Fibroblast of mammary gland (primary cell): ENCODE results near the gene MSL2.
A peak's percentile ranks its signal among the peaks of the same experiment; 100 is the strongest.

Source experiments
- DNase-seq: peaks from one replicate; pipeline ENCODE4 v3.0.0-alpha.2; 2010; ENCODE audit warnings: low read depth
- H3K4me3 ChIP-seq: 2 replicates; pipeline ENCODE4 v1.5.1; 2011; ENCODE audit warnings: low read depth, mild to moderate bottlenecking, low read length, moderate library complexity; ENCODE audit not compliant: control insufficient read depth
- TF ChIP-seq, protein P1 (sequence below): conservative IDR thresholded peaks from 2 replicates; pipeline ENCODE4 v1.5.1; 2011; ENCODE audit warnings: low read depth, low read length, inconsistent platforms; ENCODE audit not compliant: control insufficient read depth, insufficient read depth

Gene MSL2

GRCh38 chr3:136196064-136196400 is at the start of gene MSL2:
Gene MSL2 (minus strand): TSS chr3:136196335. CDS start chr3:136195113, 1,222 bp downstream.
- H3K4me3 ChIP-seq: peak within 1 kb of the TSS; percentile 90
- no peak for DNase-seq
- TF ChIP-seq, protein P1, sequence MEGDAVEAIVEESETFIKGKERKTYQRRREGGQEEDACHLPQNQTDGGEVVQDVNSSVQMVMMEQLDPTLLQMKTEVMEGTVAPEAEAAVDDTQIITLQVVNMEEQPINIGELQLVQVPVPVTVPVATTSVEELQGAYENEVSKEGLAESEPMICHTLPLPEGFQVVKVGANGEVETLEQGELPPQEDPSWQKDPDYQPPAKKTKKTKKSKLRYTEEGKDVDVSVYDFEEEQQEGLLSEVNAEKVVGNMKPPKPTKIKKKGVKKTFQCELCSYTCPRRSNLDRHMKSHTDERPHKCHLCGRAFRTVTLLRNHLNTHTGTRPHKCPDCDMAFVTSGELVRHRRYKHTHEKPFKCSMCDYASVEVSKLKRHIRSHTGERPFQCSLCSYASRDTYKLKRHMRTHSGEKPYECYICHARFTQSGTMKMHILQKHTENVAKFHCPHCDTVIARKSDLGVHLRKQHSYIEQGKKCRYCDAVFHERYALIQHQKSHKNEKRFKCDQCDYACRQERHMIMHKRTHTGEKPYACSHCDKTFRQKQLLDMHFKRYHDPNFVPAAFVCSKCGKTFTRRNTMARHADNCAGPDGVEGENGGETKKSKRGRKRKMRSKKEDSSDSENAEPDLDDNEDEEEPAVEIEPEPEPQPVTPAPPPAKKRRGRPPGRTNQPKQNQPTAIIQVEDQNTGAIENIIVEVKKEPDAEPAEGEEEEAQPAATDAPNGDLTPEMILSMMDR: no peak

DNA sequence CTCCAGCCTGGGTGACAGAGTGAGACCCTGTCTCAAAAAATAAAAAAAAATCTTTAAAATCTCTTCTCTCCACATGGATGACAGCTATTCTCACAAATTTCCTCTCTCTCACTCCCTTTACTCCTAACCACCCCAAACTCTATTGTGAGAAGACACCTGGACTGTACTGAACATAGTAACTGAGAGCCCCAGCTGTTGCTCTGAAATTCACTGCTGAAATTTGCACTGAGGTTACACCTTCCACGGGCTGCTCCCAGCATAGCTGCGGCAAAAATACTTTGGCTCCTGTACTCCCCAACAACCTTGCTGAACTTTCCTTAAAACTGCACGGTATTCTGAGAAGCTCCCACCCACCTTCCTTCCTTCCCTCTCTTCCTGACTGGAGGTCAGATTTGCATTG is 49.6 kb upstream of the MSL2 start:
- no peak overlapping the region for H3K4me3 ChIP-seq
- TF ChIP-seq, protein P1: no peak
- DNase-seq: no peak

DNA sequence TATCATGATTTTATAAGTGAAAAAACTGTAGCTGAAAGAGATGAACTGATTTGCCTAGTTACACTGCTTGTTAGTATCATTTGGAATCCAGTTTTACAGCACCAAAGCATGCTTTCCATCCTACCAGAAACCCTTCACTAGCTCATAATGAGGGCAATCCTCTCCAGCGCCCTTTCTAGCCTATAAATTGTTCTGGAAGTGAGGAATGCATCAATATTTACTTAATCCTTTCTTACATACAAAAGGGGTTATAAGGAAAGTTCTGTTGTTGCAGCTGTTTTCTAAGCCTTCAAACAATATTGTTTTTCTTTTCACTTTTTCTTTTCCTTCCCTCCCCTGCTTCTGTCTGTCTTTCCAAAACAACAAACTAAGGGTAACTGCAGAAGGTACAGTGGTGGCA is 43.0 kb upstream of the MSL2 start:
- H3K4me3 ChIP-seq: no peak overlapping the region
- TF ChIP-seq, protein P1: no peak
- no peak for DNase-seq

DNA sequence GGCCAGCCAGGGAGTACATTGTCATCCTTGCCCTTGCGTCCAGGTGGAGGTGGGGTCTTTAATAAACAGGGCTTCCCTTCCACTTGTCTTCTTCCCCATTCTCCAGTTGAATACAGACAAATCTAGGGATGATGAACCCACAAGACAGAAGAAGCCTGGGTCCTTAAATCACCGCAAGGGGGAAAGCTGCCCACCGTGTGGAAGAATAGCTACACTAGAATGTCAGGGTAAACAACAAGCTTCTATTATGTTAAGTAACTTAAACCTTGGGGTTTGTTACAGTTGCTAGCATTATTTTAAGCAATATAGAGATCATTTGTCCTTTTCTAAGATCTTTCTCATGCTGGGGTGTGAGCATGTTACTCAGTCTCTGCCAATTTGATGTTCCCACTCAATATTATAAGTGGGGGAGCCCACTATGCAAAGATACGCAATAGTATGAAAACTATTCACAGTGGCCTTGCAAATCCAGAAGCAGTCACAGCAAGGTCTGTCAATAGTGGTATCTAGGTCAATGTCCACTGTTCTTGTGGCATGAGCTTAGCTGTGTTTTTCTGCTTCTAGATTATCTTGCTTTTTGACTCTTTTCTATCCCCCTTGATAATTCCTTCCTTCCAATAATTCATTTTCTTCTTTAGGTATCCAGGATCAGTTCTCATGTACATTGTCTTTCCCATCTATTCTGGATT is 42.0 kb upstream of the MSL2 start:
- no peak overlapping the region for H3K4me3 ChIP-seq
- no peak for DNase-seq
- TF ChIP-seq, protein P1: no peak

DNA sequence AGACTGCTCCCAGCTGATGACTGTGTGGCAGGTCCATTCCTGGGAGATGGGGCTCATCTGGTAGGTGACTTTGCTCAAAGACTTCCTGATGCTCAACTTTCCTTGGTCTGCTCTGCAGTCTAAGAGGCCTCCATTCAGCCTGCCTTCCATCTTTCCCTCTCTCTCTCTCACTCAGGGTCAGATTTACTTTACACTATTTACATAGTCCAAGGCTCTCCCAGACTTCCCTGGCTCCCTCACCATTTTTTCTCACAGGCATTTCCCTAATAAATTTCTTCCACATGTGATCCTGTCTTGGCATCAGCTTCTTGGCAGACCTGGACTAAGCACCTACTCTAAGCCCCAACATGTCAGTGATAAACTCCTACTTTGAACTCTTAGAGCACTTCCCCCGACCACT is 41.0 kb upstream of the MSL2 start:
- no peak for DNase-seq
- TF ChIP-seq, protein P1: no peak
- H3K4me3 ChIP-seq: no peak overlapping the region

GRCh38 chr3:136236109-136236508 is 40.0 kb upstream of the MSL2 start:
- TF ChIP-seq, protein P1: no peak
- H3K4me3 ChIP-seq: no peak overlapping the region
- no peak for DNase-seq

- H3K4me3 ChIP-seq: no peak overlapping the region
- DNase-seq: no peak
- TF ChIP-seq, protein P1: no peak
These were observed 39.4 kb upstream of the MSL2 start for GRCh38 chr3:136235545-136235944.
